Cardiac muscle cell (in vitro differentiated cells and primary cell): Measurements from ENCODE around the gene PDE7B. TPM values are rescaled to one million over a fixed set of nuclear protein-coding genes. Genes with fewer than 3 reads are reported as not detected.

Experiments
- DNase-seq, 2 donors: peaks; one replicate each; pipeline versions ENCODE4 v3.0.0 to v3.0.0-alpha.2; 2010 to 2017; ENCODE audit warnings: low read depth in 1 of 2, low spot score in 1 of 2
- H3K27ac ChIP-seq: fragments of 200-600 bp; sonication (generic); 2 replicates; pipeline ENCODE4 v1.5.1; 2016
- H3K27me3 ChIP-seq: fragments of 200-600 bp; sonication (generic); 2 replicates; pipeline ENCODE4 v1.6.0; 2016; ENCODE audit warnings: control low read depth
- H3K36me3 ChIP-seq: fragments of 200-600 bp; sonication (generic); 2 replicates; pipeline ENCODE4 v1.5.1; 2016; ENCODE audit warnings: control low read depth
- H3K4me1 ChIP-seq: fragments of 200-600 bp; sonication (generic); 2 replicates; pipeline ENCODE4 v1.8.1; 2017; ENCODE audit warnings: low read depth, mild to moderate bottlenecking, mixed run types
- H3K4me3 ChIP-seq: fragments of 200-600 bp; sonication (generic); 2 replicates; pipeline ENCODE4 v1.5.1; 2016; ENCODE audit warnings: mild to moderate bottlenecking
- H3K9me3 ChIP-seq: fragments of 200-600 bp; sonication (generic); 2 replicates; pipeline ENCODE4 v1.5.1; 2017; ENCODE audit warnings: low read depth, mild to moderate bottlenecking, control low read depth
- polyA plus RNA-seq: library from polyadenylated mRNA; unstranded; fragments of >200 nt; fragmentation: Nextera tagmentation; extraction: Ambion mirVana; gene quantifications from 2 replicates; pipeline ENCODE4 v1.2.1, GENCODE V29; 2016
- total RNA-seq: library from RNA; depleted of rRNA; stranded (reverse); fragments of >200 nt; gene quantifications from 2 replicates; pipeline ENCODE4 v1.2.3, GENCODE V29; 2016
- TF ChIP-seq, protein P1 (sequence below): IDR thresholded peaks from 2 replicates; pipeline ENCODE4 v1.5.1; 2012; ENCODE audit warnings: low read depth, mild to moderate bottlenecking, low read length

The PDE7B gene
- total and polyA plus RNA-seq, 2 experiments from 2014 or later, result 0.04 to 0.60 TPM

DNA sequence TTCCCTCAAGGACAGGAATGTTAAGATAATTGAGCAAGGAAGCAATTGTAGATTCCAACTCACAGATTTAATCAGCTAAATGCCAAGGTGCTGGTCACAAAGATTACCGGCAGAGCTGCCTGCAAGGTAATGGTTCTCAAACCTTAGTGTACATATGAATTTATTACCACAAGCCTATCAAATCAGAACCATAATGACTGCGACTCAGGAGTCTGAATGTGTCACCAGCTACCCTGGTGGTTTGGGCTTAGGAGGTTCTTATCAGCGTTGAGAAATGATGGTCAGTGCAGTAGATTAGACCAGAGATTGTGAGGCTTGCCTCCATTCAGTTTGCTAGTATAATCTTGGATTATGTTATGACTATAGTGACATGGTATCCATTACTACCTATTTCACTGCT is 319.7 kb downstream of the PDE7B start:
- Histone ChIP-seq H3K27me3 (no peaks in the 10 kb centered on the region), H3K27ac (no peak overlapping the region), H3K36me3 (no peaks in the 10 kb centered on the region), H3K4me1 (no peaks in the 10 kb centered on the region), H3K9me3 (no peaks in the 10 kb centered on the region), H3K4me3 (no peak overlapping the region)
- TF ChIP-seq, protein P1, sequence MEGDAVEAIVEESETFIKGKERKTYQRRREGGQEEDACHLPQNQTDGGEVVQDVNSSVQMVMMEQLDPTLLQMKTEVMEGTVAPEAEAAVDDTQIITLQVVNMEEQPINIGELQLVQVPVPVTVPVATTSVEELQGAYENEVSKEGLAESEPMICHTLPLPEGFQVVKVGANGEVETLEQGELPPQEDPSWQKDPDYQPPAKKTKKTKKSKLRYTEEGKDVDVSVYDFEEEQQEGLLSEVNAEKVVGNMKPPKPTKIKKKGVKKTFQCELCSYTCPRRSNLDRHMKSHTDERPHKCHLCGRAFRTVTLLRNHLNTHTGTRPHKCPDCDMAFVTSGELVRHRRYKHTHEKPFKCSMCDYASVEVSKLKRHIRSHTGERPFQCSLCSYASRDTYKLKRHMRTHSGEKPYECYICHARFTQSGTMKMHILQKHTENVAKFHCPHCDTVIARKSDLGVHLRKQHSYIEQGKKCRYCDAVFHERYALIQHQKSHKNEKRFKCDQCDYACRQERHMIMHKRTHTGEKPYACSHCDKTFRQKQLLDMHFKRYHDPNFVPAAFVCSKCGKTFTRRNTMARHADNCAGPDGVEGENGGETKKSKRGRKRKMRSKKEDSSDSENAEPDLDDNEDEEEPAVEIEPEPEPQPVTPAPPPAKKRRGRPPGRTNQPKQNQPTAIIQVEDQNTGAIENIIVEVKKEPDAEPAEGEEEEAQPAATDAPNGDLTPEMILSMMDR, result no peak
- DNase-seq, result no peak

DNA sequence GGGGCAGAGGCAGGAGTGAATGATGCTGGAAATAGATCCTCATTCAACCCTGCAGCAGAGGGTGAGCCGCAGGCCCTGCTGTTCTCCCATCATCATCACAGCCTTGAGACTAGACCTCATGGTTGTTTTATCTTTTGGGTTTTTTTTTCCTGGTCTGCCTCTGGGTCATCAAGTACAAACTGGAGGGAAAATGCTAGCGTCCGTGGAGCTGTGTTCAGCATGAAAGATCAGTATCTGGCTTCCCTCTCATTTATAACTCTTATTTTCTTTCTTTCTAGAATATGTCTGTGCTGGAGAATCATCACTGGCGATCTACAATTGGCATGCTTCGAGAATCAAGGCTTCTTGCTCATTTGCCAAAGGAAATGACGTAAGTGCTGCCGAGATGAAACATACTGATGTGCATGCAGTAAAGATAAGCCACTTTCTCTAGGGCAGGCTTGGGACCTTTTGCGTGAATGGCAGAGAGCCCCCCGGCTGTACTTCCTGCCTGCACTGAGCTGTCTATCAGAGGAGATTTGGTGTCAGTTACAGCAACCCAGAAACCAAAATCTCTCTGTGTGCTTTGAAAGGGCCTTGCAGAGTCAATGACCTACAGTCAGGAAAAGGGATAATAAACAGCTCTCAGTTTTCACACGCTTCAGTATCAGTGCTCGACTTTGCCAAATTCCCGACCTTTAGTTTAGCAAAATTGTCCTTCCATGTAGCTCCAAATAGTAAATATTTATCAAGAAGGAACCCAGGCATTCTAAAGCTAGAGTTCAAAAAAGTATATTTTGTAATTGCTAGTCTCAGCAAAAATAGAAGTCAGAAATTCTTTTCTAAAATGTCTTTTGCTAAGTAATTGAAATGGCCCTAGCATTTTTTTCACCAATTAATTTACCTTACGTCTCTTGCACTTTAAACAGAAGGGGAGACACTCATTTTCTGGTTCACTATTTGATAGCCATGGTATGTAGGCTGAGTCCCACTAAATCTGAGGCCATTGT is 322.3 kb downstream of the PDE7B start:
- Histone ChIP-seq H3K27me3 (no peaks in the 10 kb centered on the region), H3K36me3 (no peaks in the 10 kb centered on the region), H3K27ac (no peak overlapping the region), H3K9me3 (no peaks in the 10 kb centered on the region), H3K4me1 (no peaks in the 10 kb centered on the region), H3K4me3 (no peak overlapping the region)
- peak in 1 of 2 donors; percentile 86 for DNase-seq
- TF ChIP-seq, protein P1, result no peak

DNA sequence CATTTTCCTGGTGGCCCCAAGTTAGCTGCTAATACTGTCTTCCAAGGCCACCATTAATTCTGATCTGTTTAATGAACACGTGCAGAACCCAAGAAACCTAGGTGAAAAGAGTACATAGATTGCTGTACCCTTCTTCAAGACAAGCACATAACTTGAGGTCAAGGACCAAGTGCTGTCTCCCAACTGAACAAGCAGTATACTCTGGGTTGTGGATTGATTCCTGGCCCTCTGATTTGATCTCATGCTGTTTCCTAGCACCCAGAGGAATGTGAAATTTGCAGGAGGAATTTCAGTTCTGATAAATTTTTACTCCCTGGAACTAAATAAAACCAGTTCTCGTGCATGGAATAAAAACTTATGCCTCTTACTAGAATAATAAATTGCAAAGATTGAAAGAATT is 323.0 kb downstream of the PDE7B start:
- Histone ChIP-seq H3K9me3 (no peaks in the 10 kb centered on the region), H3K4me1 (no peaks in the 10 kb centered on the region), H3K36me3 (no peaks in the 10 kb centered on the region), H3K4me3 (no peak overlapping the region), H3K27ac (no peak overlapping the region), H3K27me3 (no peaks in the 10 kb centered on the region)
- TF ChIP-seq, protein P1, result no peak
- DNase-seq, result peak in 1 of 2 donors; percentile 40

DNA sequence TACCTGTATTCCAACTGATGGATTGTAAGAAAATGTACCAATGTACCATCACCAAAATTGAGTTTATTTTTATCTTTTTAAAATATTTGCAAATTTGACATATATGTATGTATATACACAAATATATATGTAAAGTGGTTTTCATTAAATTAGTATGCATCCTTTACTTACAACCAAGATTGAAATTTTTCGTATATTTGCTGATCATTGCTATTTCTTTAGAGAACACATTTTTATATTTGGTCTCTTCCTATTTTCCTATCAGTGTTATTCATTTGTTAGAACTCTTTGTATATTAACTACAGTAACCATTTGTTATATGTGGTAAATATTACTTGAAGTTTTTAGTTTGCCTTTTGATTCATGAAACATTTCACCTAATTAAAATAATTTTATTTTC is 324.4 kb downstream of the PDE7B start:
- no peaks in the 10 kb centered on the region for H3K27me3 ChIP-seq
- DNase-seq, result no peak
- H3K4me1 ChIP-seq, result no peaks in the 10 kb centered on the region
- H3K4me3 ChIP-seq, result no peak overlapping the region
- H3K36me3 ChIP-seq, result no peaks in the 10 kb centered on the region
- H3K9me3 ChIP-seq, result no peaks in the 10 kb centered on the region
- TF ChIP-seq, protein P1, result no peak
- no peak overlapping the region for H3K27ac ChIP-seq

DNA sequence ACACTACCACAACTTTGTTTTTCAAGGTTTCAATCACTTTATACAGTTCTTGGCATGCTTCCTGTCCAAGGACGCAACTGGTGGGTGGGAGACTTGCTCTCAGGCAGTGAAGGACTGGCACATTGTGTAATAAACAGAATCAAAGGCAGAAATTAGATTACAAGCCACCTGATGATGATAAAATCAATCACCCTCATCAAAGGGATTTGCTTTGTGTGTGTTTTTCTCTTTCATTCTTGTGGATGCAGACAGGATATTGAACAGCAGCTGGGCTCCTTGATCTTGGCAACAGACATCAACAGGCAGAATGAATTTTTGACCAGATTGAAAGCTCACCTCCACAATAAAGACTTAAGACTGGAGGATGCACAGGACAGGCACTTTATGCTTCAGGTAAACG is 327.2 kb downstream of the PDE7B start:
- H3K9me3 ChIP-seq, result no peaks in the 10 kb centered on the region
- H3K27ac ChIP-seq, result no peak overlapping the region
- TF ChIP-seq, protein P1, result no peak
- no peak for DNase-seq
- H3K4me3 ChIP-seq, result no peak overlapping the region
- peaks cover 7% of the 10 kb centered on the region for H3K4me1 ChIP-seq
- no peaks in the 10 kb centered on the region for H3K27me3 ChIP-seq
- H3K36me3 ChIP-seq, result no peaks in the 10 kb centered on the region
